Measurements from ENCODE around the gene AZIN2.

The AZIN2 gene

DNA sequence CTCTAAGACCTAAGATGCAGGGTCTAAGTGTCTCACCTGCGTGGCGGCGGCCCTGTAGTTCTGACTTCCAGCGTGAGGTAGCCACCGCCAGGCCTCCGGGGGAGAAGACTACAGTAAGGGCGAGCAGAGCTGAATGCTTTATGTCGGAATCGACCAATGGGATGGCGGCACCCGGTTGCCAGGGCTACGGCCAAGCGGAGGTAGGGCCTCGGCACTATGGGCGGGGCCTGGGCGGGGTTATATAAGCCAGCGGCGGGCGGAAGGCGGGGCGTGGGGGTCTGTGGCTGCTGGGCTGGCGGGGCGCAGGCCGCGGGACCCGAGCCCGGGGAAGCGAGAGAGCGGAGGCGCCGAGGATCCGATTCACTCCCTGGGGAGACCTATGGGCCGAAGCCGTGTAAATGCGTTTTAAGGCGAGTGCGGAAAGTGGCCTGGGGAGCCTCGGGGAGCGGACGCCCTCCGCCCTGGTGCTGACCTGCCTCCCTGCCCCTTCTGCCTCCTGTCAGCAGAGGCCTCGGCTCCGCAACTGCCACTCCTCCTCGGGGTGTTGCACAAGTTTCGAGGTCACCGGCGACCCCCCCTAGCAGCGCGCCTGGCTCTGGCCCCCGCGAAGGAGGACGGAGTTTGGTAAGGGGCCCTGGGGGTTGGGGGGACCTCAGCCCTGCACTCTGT is at the start of gene AZIN2:
AZIN2 (plus strand) TSS at position 269 of the 669 bp plus-strand sequence. CDS start 1,097 bp downstream, outside the sequence.
- DNase-seq (ENCODE audit: low spot score) = peak; percentile 95
- TF ChIP-seq, protein P1, sequence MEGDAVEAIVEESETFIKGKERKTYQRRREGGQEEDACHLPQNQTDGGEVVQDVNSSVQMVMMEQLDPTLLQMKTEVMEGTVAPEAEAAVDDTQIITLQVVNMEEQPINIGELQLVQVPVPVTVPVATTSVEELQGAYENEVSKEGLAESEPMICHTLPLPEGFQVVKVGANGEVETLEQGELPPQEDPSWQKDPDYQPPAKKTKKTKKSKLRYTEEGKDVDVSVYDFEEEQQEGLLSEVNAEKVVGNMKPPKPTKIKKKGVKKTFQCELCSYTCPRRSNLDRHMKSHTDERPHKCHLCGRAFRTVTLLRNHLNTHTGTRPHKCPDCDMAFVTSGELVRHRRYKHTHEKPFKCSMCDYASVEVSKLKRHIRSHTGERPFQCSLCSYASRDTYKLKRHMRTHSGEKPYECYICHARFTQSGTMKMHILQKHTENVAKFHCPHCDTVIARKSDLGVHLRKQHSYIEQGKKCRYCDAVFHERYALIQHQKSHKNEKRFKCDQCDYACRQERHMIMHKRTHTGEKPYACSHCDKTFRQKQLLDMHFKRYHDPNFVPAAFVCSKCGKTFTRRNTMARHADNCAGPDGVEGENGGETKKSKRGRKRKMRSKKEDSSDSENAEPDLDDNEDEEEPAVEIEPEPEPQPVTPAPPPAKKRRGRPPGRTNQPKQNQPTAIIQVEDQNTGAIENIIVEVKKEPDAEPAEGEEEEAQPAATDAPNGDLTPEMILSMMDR (IDR thresholded peaks at IDR 0.05; ENCODE audit: extremely low read depth, missing control alignments) = no peak

DNA sequence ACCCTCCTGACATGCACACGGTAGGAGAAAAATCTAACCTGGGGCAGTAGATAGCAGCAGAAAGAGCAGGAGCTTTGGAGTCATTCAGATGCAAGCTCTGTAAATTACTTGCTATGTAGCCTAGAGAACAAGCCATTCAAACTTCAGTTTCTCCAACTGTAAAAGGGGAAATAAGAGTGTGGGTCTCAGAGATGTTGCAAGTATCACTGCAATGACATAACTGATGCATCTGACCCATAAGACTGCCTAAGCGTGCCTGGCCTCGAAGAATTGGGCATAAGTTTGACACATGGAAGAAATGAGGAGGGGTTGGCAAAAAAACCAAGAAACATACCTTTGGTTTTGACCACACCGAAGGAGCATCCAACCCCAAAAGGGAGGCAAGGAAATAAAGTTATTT is 49.4 kb upstream of the AZIN2 start:
- TF ChIP-seq, protein P1 (IDR thresholded peaks at IDR 0.05; ENCODE audit: extremely low read depth, missing control alignments) = no peak
- no peak for DNase-seq (ENCODE audit: low spot score)

DNA sequence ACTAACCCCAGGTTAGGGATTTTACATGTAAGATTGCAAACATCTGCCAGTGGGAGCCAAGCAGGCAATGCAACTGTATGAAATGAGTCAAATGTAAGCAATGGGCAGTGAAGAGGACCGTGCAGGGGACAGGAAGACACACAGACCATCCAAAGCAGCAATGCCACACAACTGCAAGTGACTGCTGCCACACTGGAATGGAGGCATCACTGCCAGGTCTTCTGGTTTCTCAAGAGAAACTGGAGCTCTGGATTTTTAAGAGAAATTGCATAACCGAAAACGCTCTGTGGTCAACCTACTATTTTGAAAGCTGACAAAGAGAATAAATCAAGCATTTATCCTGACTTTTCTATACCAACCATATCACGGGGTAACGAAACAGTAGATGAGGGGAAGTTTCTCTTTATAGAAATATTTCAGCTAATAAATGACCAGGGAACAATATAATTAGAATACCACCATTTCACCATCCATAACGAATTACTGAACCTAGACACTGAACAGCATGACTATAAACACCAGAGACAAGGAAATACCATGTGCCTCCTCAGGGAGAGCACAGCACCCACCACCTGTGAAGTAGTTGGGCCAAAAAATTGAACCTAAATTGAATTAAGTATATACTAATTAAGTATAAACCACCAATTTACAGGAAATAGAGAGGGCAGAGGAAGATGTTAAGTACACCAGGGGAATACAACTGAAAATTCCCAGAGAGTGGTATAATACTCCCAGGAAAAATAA is 48.7 kb upstream of the AZIN2 start:
- TF ChIP-seq, protein P1 (IDR thresholded peaks at IDR 0.05; ENCODE audit: extremely low read depth, missing control alignments) = no peak
- no peak for DNase-seq (ENCODE audit: low spot score)

DNA sequence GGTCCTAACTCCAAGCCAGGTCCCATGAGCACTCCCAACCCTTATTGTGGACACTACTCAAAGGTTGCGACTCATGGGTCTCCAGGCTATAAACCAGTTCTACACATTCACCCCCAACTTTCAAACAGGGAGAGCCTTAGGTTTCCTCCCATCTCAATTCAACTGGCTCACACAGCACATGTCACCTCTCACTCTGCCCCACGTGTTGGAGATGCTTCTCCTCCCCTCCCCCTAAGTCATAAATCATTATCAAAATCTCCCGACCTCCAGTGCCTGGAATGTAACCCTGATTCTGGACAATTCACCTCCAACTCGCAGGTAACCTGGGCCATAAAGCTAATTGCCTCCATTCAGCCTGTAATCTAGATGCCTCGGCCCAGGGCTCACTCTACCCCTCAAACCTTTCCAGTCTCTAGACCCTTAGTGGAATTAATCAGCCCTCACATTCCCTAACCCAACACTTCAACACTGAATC is 44.9 kb upstream of the AZIN2 start:
- TF ChIP-seq, protein P1 (IDR thresholded peaks at IDR 0.05; ENCODE audit: extremely low read depth, missing control alignments) = no peak
- no peak for DNase-seq (ENCODE audit: low spot score)

DNA sequence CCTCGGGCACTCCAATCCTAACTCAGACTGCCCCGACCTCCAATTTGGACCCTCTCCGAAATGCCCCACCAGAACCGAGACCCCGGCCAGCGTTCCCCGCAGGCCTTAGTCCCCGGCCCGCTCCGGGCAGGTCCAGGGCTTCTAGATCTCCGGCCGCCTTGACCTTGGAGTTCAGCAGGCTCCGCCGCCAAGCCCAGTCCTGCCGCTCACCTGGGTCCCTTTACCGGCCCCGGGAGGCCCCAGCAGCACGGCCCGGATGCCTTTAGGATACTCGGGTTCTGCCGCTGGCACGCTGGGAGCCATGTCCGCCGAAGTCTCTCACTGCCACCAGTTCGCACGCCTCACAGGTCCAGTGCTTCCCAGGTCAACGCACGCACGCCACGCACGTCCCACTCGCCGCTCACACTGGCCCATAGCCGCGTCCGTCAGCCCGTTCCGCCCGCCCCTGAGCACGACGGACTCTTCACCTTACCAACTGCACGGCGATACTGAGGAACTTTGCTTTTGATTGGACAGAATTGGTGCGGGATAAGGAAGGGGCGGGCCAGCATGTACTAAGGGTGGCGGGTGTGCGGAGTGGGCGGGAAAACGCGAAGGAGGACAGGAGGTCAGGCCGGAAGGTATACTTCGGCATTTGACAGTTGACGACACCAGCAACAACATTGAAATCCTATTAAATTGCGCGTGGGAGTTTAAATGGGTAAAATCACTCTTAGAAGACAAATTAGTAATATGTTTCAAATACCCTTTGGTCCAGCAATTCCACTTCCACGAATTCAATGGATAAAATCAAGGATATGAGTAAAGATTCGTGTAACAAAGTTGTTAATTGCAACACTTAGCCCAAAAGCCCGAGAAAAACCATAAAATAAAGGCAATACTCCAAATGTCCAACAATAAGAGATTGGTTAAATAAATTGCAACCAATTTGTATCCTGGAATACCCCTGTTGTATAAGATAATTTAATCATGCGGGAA is 44.1 kb upstream of the AZIN2 start, which contains the start of gene AK2:
AK2 (minus strand) TSS at position 358 of the 978 bp plus-strand sequence; CDS start at position 303, 55 bp downstream.
- TF ChIP-seq, protein P1 (IDR thresholded peaks at IDR 0.05; ENCODE audit: extremely low read depth, missing control alignments) = no peak
- peak; percentile 95 for DNase-seq (ENCODE audit: low spot score)

DNA sequence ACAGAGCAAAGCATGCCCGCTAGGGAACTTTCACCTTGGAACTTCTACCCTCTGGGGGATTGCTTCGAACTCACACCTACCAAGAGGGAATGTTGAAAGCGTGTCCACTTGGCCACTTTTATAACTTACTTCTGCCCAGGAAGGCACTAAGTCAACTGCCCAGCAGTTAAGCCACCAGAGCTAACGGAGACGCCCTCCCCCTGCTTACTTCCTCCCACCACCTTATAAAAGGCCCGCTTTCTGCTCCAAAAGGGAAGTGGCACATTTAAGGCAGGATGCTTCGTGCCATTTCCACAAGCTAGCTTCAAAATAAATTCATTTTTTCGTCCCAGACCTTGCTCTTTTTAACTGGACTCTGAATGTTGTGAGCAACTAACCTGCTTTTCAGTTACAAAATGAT is 41.1 kb upstream of the AZIN2 start:
- DNase-seq (ENCODE audit: low spot score) = no peak
- TF ChIP-seq, protein P1 (IDR thresholded peaks at IDR 0.05; ENCODE audit: extremely low read depth, missing control alignments) = no peak
